A673 (cell line): ENCODE measurements around the gene CLDN18. TPM values are rescaled to one million over a fixed set of nuclear protein-coding genes. Genes with fewer than 3 reads are reported as not detected.

ENCODE experiments used
- BruUV-seq: library from RNA; stranded (reverse); fragments of 400-500 nt; replicated peaks from 2 replicates; lab custom pipeline; 2021; lab: Mats Ljungman, UMichigan
- CTCF ChIA-PET: fragments of 300-600 bp; sonication (Branson Sonifier 250); formaldehyde crosslinking; loops from one replicate; lab custom pipeline; 2022; ENCODE audit warnings: antibody characterized with exemption; lab: Charles Lee
- POLR2A ChIA-PET: fragments of 300-600 bp; sonication (Branson Sonifier 250); formaldehyde crosslinking; loops from one replicate; lab custom pipeline; 2022; ENCODE audit warnings: antibody characterized with exemption; ENCODE audit not compliant: low non-redundant PET; lab: Charles Lee
- DNase-seq: peaks from one replicate; pipeline ENCODE4 v3.0.0-alpha.2; 2015; ENCODE audit warnings: low spot score
- H3K27ac ChIP-seq: fragments of 200-600 bp; sonication (generic); 2 replicates; pipeline ENCODE4 v1.5.1; 2016; ENCODE audit warnings: mixed run types, low read depth, mild to moderate bottlenecking, mixed read lengths, antibody characterized with exemption, low read length; ENCODE audit not compliant: poor library complexity, severe bottlenecking
- H3K27me3 ChIP-seq: fragments of 200-600 bp; sonication (generic); replicated peaks from 2 replicates; pipeline ENCODE4 v1.6.1; 2017; ENCODE audit warnings: mixed run types, low read depth, mild to moderate bottlenecking, mixed read lengths, antibody characterized with exemption, low read length; ENCODE audit not compliant: insufficient read depth, poor library complexity
- H3K36me3 ChIP-seq: fragments of 200-600 bp; sonication (generic); 2 replicates; pipeline ENCODE4 v1.6.1; 2016; ENCODE audit warnings: mixed run types, mild to moderate bottlenecking, mixed read lengths, antibody characterized with exemption, low read length; ENCODE audit not compliant: insufficient read depth, poor library complexity, severe bottlenecking
- H3K4me1 ChIP-seq: fragments of 200-600 bp; sonication (generic); 2 replicates; pipeline ENCODE4 v1.6.1; 2017; ENCODE audit warnings: mixed run types, mild to moderate bottlenecking, mixed read lengths, antibody characterized with exemption, low read length; ENCODE audit not compliant: insufficient read depth, poor library complexity, severe bottlenecking
- H3K4me3 ChIP-seq: fragments of 200-600 bp; sonication (generic); 2 replicates; pipeline ENCODE4 v1.5.1; 2016; ENCODE audit warnings: low read depth, mixed run types, mild to moderate bottlenecking, mixed read lengths, low read length; ENCODE audit not compliant: poor library complexity, severe bottlenecking
- H3K9me3 ChIP-seq: fragments of 200-600 bp; sonication (generic); 2 replicates; pipeline ENCODE4 v1.6.1; 2016; ENCODE audit warnings: mixed run types, low read depth, mild to moderate bottlenecking, mixed read lengths, antibody characterized with exemption, low read length; ENCODE audit not compliant: poor library complexity, severe bottlenecking
- CTCF ChIP-seq: fragments of 300-800, 200-600 bp; sonication (generic); conservative IDR thresholded peaks from 2 replicates; pipeline ENCODE4 v1.5.1; 2017; ENCODE audit warnings: low read depth, mild to moderate bottlenecking, antibody characterized with exemption, low read length, moderate library complexity, mixed read lengths
- EZH2 ChIP-seq: fragments of 200-600 bp; sonication (generic); IDR thresholded peaks from 2 replicates; pipeline ENCODE4 v1.6.1; 2017; ENCODE audit warnings: borderline replicate concordance, low read depth, mild to moderate bottlenecking, mixed read lengths, antibody characterized with exemption, low read length; ENCODE audit not compliant: poor library complexity, severe bottlenecking
- intact Hi-C: fragments of 100-400 bp; cut with micrococcal nuclease; formaldehyde crosslinking; loops from one replicate; pipeline ENCODE4 v1.10.0; 2022; ENCODE audit not compliant: unreplicated experiment
- total RNA-seq: library from RNA; stranded (reverse); gene quantifications from 2 replicates; pipeline ENCODE4 v1.2.3, GENCODE V29; 2021

The CLDN18 gene
- total RNA-seq, 1 experiment from 2014 or later: not detected

- Histone ChIP-seq H3K36me3 (no peaks in the 10 kb centered on the region), H3K27me3 (no peaks in the 10 kb centered on the region), H3K4me1 (no peaks in the 10 kb centered on the region), H3K9me3 (no peaks in the 10 kb centered on the region), H3K27ac (no peak overlapping the region), H3K4me3 (no peak overlapping the region)
- DNase-seq: peak; percentile 85
- BruUV-seq: no TSS peak
- TF ChIP-seq EZH2 (no peak), CTCF (peak; percentile 99)
- intact Hi-C loops: loop anchor here (1.0 to 5.0 kb wide), 4 partner anchors 51 to 854 kb away; partner anchors contain the start of gene CEP70
- ChIA-PET POLR2A (no interaction called here), CTCF (no interaction called here)
Observed at GRCh38 chr3:138068579-138069174, 58.7 kb downstream of the CLDN18 start.

GRCh38 chr3:138070006-138070405, 60.0 kb downstream of the CLDN18 start:
- H3K9me3 ChIP-seq: no peaks in the 10 kb centered on the region

DNA sequence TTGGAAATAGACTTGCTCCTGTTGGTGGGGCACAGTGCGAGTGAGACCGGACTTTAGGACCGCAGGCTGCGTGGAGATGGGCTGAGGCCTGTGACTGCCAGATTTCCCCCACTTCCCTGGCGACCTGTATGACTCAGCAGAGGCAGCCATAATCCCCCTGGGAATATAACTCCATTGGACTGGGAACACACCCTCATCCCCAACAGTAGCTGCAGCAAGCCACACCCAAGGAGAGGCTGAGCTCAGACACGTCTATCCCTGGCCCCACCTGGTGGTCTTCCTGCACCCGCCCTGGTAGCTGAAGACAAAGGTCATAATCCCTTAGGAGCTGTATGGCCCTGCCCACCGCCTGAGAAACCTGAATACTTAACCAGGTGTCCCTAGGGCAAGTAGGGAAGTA, 62.8 kb downstream of the CLDN18 start:
- Histone ChIP-seq H3K27ac (peak overlapping the region; percentile 37), H3K9me3 (no peaks in the 10 kb centered on the region), H3K4me1 (no peaks in the 10 kb centered on the region), H3K36me3 (no peaks in the 10 kb centered on the region), H3K4me3 (no peak overlapping the region), H3K27me3 (no peaks in the 10 kb centered on the region)
- intact Hi-C loops: no loop called here
- DNase-seq: peak; percentile 14
- POLR2A ChIA-PET: no interaction called here
- BruUV-seq: no TSS peak
- CTCF ChIA-PET: no interaction called here
- no peak for TF ChIP-seq CTCF
- no peak for TF ChIP-seq EZH2

More at GRCh38 chr3:138070006-138070405, 60.0 kb downstream of the CLDN18 start:
- no peaks in the 10 kb centered on the region for H3K36me3 ChIP-seq
- H3K27ac ChIP-seq: no peak overlapping the region
- no peak for TF ChIP-seq CTCF
- no peak for TF ChIP-seq EZH2
- H3K4me1 ChIP-seq: no peaks in the 10 kb centered on the region
- no peak for DNase-seq
- no peak overlapping the region for H3K4me3 ChIP-seq
- ChIA-PET POLR2A (no interaction called here), CTCF (interaction anchor here (0.6 kb wide), 1 partner anchor 17 kb away, joined by 5 read pairs; no protein-coding TSS in a partner anchor)
- intact Hi-C loops: no loop called here
- H3K27me3 ChIP-seq: no peaks in the 10 kb centered on the region
- no TSS peak for BruUV-seq
